HG02588 (cell line): Measurements from ENCODE around the gene EHMT1.

ENCODE experiments used
- ATAC-seq: cut with Tn5 transposase; IDR thresholded peaks from one replicate; pipeline ENCODE4 v1.9.1; 2021; ENCODE audit warnings: mild to moderate bottlenecking, moderate library complexity; ENCODE audit not compliant: unreplicated experiment

Gene EHMT1

DNA sequence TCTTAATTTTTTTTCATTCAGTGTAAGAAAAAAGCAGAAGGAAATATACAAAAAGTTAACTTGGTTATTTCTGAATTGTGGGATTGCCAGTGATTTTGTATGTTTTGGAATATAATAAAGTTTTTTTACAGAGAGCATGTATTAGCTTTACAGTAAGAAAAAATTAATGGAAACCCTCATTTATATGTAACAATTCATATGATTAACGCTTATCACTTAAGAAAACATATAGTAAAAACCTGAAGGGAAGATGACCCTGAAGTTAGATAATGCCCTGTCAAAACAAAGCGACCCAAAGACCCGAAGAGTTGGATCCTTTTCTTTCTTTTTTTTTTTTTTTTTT lies 52.4 kb downstream of the EHMT1 start:
- ATAC-seq = no peak

DNA sequence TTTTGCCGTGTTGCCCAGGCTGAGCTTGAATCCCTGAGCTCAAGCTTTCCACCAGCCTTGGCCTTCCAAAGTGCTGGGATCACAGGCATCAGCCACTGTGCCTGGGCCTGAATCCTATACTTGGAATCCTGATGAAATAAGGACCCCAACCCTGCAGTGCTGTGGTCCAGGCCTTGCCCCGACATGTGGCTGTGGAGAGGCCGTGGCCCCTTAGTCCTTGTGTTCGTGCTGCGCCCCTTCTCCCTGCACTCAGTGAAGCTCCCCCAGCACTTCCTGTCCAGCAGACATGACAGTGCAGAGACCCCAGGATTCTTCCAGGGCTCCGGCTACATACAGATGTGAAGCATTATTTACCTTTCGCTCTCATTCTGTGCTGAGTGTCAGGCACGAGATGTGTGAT lies 52.9 kb downstream of the EHMT1 start:
- no peak for ATAC-seq

DNA sequence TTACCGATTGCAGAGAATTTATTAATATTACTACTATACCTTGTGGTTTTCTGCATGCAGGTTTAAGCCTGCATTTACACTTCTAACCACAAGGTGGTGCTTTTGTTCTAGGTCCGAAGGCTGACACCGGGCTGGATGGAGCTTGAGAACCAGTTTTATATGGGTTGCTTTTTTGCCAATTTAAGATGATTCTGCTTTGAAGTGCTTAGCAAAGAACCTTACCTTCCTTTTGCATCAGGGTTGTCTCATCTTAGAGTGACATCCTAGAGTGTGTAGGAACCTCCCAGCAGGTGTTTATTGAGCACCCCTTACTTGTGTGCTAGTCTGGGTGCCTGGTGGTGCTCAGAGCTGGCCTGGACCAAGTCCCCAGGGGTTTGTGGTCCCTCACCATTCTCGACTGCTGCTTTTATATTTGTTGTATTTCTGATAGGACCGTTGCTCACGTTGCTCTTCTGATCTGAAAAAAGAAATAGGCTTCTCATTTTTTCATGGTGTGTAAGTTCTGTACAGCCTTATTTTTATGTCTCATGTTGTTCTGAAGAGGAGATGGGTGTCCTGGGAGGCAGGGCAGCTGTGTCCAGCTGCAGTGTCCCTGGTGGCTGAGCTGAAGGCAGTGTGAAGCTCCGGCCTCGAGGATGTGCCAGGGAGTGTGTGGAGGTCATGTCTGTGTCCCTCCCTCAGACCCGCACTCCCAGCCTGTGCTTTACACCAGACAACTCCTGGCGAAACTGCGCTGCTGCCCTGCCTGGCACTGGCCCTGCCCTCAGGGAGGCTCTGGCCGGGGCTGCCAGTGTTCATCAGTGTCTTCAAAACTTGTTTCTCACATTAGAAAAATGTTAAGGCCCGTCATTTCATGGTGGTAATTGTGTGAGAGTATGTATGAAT lies 54.3 kb downstream of the EHMT1 start:
- no peak for ATAC-seq

DNA sequence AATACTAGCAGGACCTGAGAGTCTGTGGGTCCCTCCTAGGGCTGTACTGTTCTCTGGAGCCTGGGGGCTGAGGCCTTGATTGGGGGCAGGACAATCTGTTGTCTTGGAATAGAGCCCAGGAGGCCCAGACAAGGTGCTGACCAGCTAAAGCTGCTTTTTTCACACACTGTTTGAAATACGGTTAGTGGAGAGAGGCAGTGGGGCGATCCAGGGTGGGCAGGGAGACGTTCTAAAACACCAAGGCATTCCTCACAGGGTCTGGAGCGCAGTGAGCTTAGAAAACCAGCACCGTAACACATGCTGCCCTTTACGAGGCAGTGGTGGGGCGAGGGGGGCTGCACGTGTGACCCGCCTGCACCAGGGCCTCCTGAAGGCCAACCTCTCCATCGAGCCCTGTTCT lies 55.1 kb downstream of the EHMT1 start:
- no peak for ATAC-seq

DNA sequence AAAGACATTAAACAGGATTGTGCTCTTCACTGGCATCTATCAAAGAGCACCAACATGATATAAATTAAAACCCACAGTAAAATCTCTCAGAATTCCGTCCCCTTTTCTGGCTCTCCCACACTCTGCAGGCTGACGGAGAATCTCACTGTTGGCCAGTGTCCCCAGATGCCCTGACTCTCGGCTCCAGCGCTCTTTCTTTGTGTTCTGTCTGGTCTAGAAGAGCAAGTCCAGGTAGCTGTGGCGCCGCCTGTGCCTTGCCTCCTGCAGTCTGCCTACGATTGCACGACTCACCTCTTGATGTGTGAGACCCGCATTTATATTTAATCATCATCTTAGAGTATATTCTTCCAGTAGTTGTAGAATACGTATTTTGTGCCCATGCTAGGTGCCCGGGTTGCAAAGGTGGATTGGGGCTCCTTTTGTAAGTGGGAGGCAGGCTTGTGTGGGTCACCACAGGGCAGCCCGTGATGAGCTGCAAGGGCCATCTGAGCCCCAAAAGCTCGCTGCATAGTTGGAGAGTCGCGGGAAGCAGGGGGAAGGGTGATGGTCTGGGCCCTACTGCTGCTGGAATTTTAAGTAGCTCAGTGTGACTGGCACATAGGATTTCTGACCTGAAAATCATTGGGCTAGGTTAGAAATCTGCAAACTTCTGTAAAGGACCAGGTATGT lies 55.6 kb downstream of the EHMT1 start:
- ATAC-seq = no peak

DNA sequence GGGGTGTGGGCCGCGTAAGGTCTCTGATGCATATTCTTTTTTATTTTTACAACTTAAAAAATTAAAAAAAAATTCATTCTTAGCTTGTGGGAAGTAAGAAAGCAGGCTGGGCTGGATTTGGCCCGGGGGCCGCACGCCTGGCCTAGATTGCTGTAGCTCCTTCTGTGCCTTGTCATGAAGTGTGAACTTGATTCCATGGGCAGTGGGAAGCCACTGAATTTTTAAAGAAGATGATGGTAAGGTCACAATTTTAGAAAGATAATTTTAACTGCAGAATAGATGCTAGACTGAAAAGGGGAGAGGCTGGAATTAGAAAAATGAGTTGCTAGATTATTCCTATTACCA lies 56.1 kb downstream of the EHMT1 start:
- ATAC-seq = no peak

DNA sequence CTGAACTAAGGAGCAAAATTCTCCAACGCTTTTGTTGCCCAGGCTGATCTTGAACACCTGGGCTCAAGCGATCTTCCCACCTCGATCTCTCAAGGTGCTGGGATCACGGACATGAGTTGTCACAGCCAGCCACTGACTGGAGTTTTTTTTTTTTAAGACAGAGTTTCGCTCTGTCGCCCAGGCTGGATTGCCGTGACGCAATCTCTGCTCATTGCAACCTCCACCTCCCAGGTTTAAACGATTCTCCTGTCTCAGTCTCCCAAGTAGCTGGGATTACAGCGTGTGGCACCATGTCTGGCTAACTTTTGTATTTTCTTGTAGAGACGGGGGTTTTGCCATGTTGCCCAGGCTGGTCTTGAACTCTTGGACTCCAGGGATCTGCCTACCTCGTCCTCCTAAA lies 58.2 kb downstream of the EHMT1 start:
- ATAC-seq = no peak

DNA sequence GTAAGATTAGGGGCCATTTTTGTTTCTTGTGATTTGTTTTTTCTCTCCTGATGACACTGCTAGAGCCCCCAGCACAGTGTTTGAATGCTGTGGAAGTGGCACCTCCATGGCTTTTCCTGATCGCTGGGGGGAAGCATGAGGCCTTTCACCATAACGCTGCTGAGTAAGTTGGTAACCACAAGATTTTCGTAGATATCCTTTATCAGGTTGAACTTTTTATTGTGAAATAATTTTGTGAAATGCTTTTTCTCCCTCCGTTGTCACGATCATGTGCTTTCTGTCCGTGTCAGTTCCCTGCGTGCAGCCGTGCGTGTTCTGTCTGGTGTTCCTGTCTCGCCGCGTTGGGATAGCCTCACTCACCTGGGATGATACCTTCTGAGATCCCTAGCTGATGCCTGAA lies 59.4 kb downstream of the EHMT1 start:
- ATAC-seq = no peak

DNA sequence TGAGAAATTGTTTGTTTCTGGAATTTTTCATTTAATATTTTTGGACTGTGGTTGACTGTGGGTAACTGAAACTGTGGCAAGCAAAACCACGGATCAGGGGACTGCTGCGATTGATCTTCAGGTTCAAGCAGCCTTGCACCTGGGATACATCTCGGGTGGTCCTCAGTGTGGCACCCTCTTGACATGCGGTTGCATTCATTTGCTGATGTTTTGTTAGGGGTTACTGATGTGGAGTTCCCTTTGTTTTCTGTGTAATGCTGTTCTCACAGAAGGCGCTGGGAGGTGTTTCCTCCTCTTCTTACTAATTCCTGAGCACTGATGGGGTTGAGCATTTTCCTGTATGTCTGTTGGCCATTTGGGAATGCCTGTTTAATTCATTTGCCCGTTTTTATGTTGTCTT lies 60.4 kb downstream of the EHMT1 start:
- ATAC-seq = no peak

DNA sequence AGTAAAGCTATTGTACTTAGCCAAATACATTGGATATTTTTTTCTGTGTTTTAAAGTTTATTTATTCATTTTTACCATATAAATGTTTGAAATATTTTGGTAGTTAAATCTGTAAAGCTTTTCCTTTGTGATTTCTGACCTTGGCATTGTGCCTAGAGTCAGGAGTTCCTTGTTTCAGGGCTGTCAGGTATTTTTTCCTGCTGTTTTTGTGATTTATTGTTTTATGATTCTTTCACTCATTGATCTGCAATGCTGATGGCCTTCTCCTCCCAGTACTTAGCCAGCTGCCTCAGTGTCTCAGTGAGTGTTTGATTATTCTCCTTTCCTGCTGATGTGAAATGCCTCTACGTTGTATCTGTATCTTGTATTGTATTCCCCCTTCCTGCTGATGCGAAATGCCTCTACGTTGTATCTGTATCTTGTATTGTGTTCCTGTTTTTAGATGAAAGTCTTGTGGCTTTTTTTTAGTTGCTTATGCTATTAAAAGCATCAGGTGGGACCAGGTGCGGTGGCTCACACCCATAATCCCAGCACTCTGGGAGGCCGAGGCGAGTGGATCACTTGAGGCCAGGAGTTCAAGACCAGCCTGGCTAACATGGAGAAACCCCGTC lies 61.0 kb downstream of the EHMT1 start:
- ATAC-seq = no peak

DNA sequence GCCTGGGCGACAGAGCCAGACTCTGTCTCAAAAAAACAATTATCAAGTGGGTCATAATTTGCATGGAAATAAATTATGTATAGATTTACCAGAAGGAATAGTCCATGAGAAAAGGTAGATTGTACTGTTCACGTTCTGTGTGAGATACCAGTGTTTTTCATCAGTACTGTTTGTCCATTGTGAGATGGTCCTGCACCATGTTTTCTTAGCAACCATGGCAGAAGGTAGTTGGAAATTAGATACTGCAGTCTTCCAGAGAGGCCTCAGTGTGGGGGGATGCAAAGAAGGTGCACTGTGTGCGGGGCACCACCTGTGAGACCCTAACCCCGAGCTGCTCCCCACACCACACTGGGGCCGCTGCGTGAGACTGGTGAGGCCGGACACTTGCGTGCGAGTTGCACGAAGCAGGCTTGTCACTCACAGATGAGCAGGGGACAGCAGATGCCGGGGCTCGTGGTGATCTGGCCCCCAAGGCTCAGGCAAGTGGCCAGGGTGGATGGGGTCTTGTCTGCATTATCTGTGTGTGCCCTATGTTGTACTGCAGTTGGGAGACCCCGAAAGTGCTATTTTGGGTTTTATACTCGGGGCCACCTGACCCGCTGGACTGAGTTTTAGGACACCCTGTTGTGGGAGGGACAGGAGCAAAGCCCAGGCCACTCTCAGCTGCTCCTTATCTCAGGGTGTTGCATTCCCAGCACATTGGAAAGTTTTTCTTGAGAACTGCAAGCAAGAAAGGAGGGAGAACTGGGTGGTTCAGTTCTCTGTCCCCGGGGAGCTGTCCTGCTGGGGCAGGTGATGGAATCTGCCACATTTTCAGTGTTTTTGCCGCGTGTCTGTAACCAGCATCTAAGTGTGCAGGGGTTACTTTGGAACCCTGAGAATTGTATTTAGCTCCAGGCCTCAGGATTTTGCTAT lies 61.9 kb downstream of the EHMT1 start:
- ATAC-seq = no peak

DNA sequence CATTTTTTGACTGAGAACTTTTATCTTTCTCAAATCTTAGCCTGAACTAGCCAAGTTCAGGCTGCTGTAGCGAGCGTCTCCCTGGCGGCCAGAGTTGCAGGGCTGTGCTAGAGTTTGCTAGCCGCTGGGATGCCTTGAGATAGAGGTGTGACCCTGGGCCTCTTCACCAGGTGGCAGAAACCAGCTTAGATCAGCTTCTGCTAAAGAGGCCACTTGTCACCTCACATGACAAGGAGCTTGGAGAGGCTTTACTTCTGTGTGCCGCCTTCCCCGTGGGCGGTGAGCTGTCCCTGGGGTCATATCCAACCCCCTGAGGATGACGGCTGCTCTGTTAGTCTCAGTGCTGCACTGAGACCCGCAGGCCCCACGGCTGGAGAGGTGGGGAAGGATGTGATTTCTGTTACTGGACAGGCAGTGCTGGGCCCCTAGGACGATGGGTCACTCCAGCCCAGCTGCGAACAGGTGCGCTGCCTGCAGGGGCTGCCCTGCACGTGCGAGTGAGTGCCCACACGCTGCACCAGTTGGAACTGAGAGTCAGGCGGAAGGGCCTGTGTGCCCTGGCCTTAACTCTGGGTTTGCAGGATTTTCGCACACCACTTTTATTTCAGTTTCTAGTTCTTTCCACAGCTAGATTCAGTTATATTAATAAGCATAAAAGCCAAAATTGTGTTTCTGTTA lies 63.8 kb downstream of the EHMT1 start:
- no peak for ATAC-seq

DNA sequence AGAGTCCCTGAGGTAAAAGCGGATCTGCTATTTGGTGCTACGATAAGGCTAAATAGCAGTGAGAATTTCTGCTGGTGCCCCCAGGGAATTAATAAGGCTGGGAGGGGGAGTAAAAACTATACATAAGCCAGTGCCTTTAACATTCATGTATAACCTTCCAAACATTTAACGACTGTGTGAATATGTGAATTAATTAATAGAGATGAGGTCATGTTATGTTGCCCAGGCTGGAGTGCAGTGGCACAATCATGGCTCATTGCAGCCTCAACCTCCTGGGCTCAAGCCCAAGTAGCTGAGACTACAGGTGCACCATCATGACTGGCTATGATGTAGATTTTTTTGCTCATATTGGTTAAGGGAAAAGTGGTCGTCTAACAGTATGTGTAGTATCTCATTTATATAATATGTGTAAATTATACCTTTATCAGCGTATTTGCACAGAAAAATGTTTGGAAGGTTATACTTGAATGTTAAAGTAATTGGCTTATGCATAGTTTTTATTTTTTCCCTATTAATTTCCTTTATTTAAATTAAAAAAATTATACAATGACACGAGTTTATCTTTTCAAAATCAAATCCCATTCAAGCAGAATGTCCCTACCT lies 64.6 kb downstream of the EHMT1 start:
- no peak for ATAC-seq

DNA sequence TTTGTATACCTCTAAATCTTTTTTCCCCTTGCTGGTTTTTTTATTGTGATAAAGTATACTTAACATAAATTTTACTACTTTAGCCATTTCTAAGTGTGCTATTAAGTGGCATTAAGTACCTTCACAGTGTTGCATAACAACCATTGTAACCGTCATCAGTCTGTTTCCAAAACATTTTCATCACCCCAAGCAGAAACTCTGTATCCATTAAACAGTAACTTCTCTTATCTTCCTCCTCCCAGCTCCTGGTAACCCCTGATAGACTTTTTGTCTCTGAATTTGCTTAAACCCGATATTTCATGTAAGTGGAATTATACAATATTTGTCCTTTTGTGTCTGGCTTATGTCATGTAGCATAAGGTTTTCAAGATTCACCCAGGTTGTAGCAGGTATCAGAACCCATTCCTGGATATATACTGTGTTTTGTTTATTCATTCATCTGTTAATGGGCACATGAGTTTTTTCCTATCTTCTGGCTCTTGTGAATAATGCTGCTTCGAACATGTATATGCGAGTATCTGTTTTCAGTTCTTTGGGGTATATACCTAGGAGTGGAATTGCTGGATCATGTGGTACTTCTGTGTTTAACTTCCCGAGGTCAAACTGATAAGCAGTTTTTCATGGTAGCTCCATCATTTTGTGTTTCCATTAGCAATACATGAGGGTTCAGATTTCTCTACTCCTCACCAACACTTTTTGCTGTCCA lies 66.4 kb downstream of the EHMT1 start:
- no peak for ATAC-seq

DNA sequence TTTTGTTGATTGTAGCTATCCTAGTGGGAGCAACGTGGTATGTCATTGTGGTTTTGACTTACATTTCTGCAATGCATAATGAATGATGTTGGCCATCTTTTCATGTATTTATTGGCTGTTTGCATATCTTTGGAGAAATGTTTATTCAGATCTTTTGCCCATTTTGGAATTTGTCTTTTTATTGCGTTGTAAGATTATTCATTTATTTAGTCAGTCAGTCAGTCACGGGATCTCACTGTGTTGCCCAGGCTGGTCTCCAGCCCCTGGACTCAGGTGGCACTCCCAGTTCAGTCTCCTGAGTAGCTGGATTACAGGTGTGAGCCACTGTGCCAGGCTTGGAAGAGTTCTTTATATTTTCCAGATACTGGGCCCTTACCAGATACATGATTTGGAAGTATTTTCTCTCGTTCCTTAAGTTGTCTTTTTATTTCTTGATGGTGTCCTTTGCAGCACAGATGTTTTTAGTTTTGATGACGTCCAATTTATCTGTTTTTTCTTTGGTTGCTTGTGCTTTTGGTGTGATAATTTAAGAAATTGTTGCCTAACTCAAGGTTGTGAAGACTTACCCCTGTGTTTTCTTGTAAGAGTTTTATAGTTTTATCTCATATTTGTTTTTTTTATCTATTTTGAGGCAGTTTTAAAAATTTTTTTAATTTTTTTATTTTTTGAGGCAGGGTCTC lies 67.1 kb downstream of the EHMT1 start:
- ATAC-seq = no peak

DNA sequence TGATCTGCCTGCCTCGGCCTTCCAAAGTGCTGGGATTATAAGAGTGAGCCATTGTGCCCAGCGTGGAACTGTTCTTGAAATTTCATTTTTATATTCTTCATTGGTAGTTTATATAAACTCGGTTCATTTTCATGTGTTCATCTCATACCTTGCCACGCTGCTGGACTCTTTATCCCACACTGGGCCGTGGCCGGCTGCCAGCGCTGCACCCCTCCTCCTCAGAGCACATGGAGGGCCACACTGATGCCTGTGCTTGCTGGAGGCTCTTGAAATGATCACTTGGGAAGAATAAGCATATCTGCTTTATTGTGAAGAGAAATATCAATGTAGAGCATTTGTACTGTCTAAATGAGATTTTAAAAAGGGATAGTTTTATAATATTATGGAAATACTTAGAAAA lies 69.5 kb downstream of the EHMT1 start:
- no peak for ATAC-seq

DNA sequence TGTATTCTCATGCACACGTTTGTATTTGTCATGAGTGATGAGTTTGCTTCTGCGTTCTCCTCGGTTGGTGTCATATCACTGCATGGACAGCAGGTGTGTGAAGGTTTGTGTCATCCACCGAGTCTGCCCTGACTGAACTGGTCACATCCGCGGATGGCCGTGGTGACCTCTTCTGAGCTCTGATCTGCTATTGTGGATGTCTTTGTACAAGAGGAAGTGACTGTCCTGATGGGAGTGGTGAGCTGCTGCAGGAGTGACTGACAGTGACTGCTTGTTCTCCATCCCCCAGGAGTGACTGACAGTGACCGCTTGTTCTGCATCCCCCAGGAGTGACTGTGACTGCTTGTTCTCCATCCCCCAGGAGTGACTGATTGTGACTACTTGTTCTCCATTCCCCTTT lies 69.9 kb downstream of the EHMT1 start:
- ATAC-seq = no peak

DNA sequence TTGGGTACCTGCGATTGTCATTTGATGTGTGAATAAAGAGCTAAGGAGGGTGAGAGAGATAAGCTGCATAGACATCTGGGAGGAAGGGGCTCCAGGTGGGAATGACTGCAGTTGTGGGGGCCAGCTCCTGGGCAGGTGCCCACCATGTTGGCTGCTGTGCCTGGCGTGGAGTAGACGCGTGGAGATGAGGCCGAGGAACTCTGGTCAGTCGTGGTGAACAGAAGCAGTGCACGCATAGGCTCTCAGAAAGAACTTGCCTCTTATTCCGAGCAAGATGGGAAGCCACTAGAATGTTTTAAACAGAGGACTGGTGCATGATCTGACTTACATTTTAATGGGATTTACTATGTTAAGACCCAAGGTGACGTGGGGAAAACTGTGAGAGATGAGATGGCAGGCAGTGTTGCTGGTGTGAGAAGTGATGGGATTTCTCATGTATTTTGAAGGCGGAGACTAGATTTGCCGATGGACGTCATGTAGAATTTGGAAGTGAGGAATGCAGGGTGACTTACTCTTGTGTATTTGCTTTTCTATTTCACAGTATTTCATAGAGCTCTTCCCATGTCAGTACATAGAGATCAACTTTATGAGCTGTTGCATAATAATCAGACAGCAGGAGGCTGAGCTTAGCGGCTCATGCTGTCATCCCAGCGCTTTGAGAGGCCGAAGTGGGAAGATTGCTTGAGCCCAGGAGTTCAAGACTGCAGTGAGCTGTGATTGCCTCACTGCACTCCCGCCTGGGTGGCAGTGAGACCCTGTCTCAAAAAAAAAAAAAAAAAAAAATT lies 71.1 kb downstream of the EHMT1 start:
- no peak for ATAC-seq
